Esophagus squamous epithelium (tissue), 4 donors: ENCODE measurements around the gene CDCA8.

Source experiments
- CTCF ChIP-seq, 6 experiments: fragments of 450-650 bp in 4 of 6; fragments of 200-600 bp in 2 of 6; sonication (generic) in 2 of 6; IDR thresholded peaks; one replicate each; pipeline ENCODE4 v1.5.1; 2016 to 2019; ENCODE audit warnings: antibody characterized with exemption in 6 of 6, mild to moderate bottlenecking in 4 of 6, moderate library complexity in 4 of 6
- POLR2A ChIP-seq, 4 donors: fragments of 450-650 bp; IDR thresholded peaks; one replicate each; pipeline ENCODE4 v1.6.1; 2017; ENCODE audit warnings: antibody characterized with exemption in 4 of 4, mild to moderate bottlenecking in 4 of 4, moderate library complexity in 3 of 4

- TF ChIP-seq POLR2A (IDR thresholded peaks at IDR 0.05) (no peak), CTCF (IDR thresholded peaks at IDR 0.05) (no peak)
Measured at GRCh38 chr1:37660664-37661063, 31.7 kb upstream of the CDCA8 start.
